GM18868 (cell line): ENCODE results near the gene SEMA3B.

Source experiments
- ATAC-seq: cut with Tn5 transposase; IDR thresholded peaks from one replicate; pipeline ENCODE4 v1.9.1; 2021; ENCODE audit warnings: mild to moderate bottlenecking, moderate library complexity; ENCODE audit not compliant: unreplicated experiment

Gene SEMA3B

DNA sequence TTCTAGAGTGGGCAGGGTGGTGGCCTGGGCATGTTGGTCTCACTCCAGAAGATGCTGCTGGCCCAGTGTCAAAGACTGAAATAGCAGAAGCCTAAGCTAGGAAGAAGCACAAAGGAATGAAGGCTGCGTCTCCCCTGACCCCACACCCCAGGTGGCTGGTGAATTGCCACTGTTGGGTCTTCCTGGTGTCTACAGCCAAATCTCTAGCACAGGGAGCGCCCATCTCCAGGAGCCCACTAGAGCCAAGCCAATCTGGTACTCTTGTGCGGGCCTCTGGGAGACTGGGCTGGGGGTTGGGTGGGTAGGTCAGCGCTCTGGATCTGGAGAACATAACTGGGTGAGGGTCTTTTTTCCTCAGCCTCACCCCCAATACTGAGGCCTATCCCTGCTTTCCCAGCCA, 58.2 kb downstream of the SEMA3B start:
- ATAC-seq: no peak
